ENCODE results near the gene ADAMTS16.

- TF ChIP-seq EZH2 (IDR thresholded peaks at IDR 0.05) (no peak), POLR2AphosphoS5 (IDR thresholded peaks at IDR 0.05; ENCODE audit: borderline replicate concordance, low read depth, low read length) (no peak)
These were observed 145.8 kb downstream of the ADAMTS16 start for GRCh38 chr5:5285906-5286305.
